Measurements from ENCODE around the gene OR2B6.

OR2B6 gene

DNA sequence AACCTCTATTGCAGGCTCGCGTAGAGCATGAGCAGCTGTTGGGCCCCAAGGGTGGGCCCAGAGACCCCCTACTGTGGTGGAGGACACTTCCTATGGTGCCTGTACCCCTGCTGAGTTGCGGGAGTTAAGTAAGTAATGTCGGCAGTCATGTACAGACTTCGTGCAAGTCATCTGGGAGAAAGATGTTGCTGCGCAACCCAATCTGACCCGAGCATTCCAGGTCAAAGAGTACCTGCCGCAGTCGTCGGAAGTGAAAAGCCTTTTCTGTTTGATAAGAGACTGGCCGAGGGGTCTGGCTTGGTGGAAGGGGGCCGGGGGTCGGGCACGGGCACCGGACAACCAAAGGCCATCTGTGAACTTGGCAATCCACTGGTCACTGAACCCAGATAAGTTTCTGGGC lies 44.3 kb downstream of the OR2B6 start:
- no peak for DNase-seq

DNA sequence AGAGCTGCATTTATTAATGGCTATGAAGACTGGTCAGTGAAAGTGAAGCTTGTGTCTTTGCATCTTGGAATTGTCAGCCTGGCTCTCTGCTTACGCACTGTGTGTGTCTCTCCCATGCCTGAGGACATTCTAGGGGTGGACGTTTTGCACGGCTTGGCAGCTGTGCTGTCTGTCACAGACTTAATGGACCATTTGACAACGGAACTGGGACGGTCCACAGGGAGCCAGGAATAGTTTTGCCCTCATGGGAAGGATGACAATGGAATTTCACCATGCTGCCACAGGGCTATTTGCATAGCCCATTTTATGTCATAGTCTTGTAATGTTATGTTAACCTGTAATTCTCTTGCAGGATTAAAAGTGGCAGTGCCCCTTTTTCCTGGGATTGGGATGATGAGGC lies 44.7 kb downstream of the OR2B6 start:
- no peak for DNase-seq

DNA sequence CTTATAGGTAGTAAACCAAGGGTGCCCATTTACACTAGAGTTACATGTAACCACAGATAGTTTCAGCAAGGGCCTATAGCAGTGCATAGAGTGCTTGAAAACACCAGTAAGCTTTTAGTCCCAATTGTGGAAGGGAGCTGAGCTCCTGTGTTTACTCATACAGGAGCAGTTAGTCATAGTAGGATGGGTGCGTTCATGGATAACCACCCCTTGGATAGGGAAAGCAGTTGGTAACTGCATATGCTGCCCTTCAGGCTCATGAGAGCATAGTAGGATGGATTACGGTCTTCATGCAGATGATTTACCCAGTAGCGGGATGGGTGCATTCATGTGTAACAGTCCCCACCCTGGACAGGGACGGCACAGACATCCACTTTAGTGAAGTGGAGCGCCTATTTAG lies 45.1 kb downstream of the OR2B6 start:
- no peak for DNase-seq

GRCh38 chr6:28003059-28003458 lies 46.0 kb downstream of the OR2B6 start:
- no peak for DNase-seq

DNA sequence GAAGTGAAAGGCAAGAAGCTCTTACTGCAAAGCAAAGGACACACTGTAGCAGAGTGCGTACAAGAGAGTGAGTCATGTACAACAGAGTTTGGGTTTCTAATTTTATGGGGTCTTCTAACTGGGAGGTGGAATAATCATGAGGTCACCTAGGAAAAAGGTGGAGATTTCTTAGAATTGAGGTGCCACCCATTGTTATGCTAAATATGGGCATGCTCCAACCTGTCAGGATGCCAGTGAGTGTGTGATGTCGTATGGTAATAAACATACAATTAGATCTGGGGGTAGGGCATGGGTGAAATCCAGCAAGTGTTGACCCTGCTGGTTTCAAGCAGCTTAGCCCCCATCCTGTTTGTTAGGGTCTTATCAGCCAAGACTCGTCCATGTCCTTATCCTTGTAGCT lies 46.6 kb downstream of the OR2B6 start:
- DNase-seq, result no peak

GRCh38 chr6:28004350-28005151 lies 47.5 kb downstream of the OR2B6 start:
- DNase-seq, result no peak

GRCh38 chr6:28005152-28005890 lies 48.3 kb downstream of the OR2B6 start:
- no peak for DNase-seq

- DNase-seq, result no peak
These were observed 48.9 kb downstream of the OR2B6 start for GRCh38 chr6:28005975-28006374.
